Activated T-helper 1 cell treated with Interleukin-2 at 50 U/mL for 16 hours (primary cell): ENCODE results near the gene CDH2.

ENCODE experiments used
- DNase-seq: peaks from one replicate; pipeline ENCODE4 v3.0.0-alpha.2; 2020; ENCODE audit warnings: low read depth

The CDH2 gene

GRCh38 chr18:28086670-28087552 is 90.0 kb downstream of the CDH2 start:
- DNase-seq = no peak

- no peak for DNase-seq
Observed at GRCh38 chr18:28081516-28081915, 95.4 kb downstream of the CDH2 start.

- no peak for DNase-seq
Observed at GRCh38 chr18:28080876-28081300, 96.0 kb downstream of the CDH2 start.

GRCh38 chr18:28079883-28080282 is 97.0 kb downstream of the CDH2 start:
- DNase-seq = no peak

GRCh38 chr18:28078849-28079248 is 98.1 kb downstream of the CDH2 start:
- no peak for DNase-seq

- no peak for DNase-seq
Observed at GRCh38 chr18:28078298-28078697, 98.6 kb downstream of the CDH2 start.

GRCh38 chr18:28075501-28075900 is 101.4 kb downstream of the CDH2 start:
- DNase-seq = no peak

GRCh38 chr18:28074076-28074475 is 102.9 kb downstream of the CDH2 start:
- no peak for DNase-seq

GRCh38 chr18:28073658-28074057 is 103.3 kb downstream of the CDH2 start:
- DNase-seq = no peak

GRCh38 chr18:28071199-28071598 is 105.7 kb downstream of the CDH2 start:
- DNase-seq = no peak

GRCh38 chr18:28068207-28068606 is 108.7 kb downstream of the CDH2 start:
- no peak for DNase-seq

GRCh38 chr18:28067346-28067745 is 109.6 kb downstream of the CDH2 start:
- no peak for DNase-seq

GRCh38 chr18:28065793-28066186 is 111.1 kb downstream of the CDH2 start:
- DNase-seq = no peak

- no peak for DNase-seq
Observed at GRCh38 chr18:28065031-28065792, 111.7 kb downstream of the CDH2 start.

GRCh38 chr18:28063926-28064325 is 113.0 kb downstream of the CDH2 start:
- DNase-seq = no peak

GRCh38 chr18:28063271-28063761 is 113.6 kb downstream of the CDH2 start:
- DNase-seq = no peak

GRCh38 chr18:28062443-28062842 is 114.5 kb downstream of the CDH2 start:
- DNase-seq = no peak

GRCh38 chr18:28059861-28060260 is 117.1 kb downstream of the CDH2 start:
- no peak for DNase-seq

- no peak for DNase-seq
Observed at GRCh38 chr18:28050545-28050944, 126.4 kb downstream of the CDH2 start.

- no peak for DNase-seq
Observed at GRCh38 chr18:28048612-28049011, 128.3 kb downstream of the CDH2 start.

GRCh38 chr18:28045880-28046279 is 131.1 kb downstream of the CDH2 start:
- no peak for DNase-seq

- DNase-seq = no peak
Observed at GRCh38 chr18:28045176-28045810, 131.6 kb downstream of the CDH2 start.

- DNase-seq = no peak
Observed at GRCh38 chr18:28044036-28044435, 132.9 kb downstream of the CDH2 start.
